H54 (cell line): ENCODE data around the gene DHRS7C.

Experiments
- DNase-seq: peaks from one replicate; pipeline ENCODE4 v3.0.0; 2011; ENCODE audit warnings: low spot score, mixed read lengths; ENCODE audit not compliant: insufficient read length
- FAIRE-seq: peaks from 3 replicates; lab custom pipeline; 2011; peaks lifted over from hg19 to GRCh38; lab: Jason Lieb, UNC
- POLR2A ChIP-seq: IDR thresholded peaks from 2 replicates; pipeline ENCODE4 v1.6.1; 2011; ENCODE audit warnings: low read depth, mild to moderate bottlenecking, low read length

DHRS7C gene, protein sequence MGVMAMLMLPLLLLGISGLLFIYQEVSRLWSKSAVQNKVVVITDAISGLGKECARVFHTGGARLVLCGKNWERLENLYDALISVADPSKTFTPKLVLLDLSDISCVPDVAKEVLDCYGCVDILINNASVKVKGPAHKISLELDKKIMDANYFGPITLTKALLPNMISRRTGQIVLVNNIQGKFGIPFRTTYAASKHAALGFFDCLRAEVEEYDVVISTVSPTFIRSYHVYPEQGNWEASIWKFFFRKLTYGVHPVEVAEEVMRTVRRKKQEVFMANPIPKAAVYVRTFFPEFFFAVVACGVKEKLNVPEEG

DNA sequence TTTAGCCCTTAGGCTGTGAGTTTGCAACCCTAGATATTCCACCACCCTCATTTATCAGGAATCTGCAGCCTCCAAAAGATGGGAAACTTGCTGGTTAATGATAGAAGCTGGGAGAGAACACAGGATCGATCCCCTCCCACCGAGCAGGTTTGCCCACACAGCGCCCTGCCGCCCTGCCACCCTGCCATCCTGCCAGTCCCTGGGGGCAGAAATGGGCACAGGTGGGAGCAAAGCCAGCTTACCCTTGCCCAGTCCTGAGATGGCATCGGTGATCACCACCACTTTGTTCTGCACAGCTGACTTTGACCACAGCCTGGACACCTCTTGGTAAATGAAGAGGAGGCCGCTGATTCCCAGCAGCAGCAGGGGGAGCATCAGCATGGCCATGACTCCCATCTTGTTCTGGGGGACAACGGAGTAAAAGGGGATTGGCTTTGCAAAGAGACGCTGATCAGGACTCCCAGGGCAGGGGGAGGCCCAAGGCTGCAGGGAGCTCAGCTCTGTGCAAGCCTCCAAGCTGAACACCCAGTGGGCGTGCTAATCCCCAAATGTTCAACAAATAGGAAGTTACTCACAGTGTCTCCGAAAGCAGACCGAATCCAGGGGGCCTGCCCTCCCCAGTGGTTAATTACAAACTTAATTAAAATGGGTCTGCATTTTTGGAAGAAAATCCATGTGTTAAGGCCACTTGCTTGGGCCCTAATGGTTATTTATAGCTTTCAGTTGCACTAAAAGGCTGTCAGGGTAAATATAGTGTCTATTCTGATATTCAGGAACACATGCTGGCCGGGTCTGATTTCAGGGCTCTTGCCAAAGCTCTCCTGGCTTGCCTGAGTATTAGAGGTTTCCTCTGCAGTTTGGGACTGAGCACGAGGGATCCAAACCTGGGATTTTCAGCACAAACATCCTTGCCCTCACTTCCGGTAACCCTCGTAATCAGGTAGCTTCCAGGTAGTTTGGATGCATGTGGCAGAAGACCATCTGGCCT is at the start of gene DHRS7C:
Gene DHRS7C (minus strand): TSS at position 704 of the 988 bp plus-strand sequence. CDS start 308 bp downstream, at position 396.
- FAIRE-seq (no peak), DNase-seq (no peak)
- no peak for TF ChIP-seq POLR2A

DNA sequence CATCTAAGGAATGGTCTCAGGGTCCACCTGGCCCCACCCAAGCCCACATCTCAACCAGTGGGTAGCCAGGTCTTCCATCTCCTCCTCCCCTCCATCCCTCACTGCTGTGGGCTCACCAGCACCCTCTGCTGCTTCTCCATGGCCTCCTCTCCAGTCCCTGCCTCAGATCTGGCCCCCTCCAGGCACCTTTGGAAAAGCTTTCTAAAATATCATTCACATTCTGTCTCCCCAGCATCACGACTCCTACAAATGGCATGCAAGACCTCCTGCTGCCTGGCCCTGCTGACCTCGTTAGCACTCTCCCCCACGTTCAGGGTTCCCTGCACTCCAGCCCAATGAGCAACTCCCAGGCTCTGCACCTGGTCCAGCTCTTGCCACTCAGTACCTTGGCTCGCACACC is 48.0 kb upstream of the DHRS7C start:
- no peak for TF ChIP-seq POLR2A
- FAIRE-seq: no peak
- no peak for DNase-seq

DNA sequence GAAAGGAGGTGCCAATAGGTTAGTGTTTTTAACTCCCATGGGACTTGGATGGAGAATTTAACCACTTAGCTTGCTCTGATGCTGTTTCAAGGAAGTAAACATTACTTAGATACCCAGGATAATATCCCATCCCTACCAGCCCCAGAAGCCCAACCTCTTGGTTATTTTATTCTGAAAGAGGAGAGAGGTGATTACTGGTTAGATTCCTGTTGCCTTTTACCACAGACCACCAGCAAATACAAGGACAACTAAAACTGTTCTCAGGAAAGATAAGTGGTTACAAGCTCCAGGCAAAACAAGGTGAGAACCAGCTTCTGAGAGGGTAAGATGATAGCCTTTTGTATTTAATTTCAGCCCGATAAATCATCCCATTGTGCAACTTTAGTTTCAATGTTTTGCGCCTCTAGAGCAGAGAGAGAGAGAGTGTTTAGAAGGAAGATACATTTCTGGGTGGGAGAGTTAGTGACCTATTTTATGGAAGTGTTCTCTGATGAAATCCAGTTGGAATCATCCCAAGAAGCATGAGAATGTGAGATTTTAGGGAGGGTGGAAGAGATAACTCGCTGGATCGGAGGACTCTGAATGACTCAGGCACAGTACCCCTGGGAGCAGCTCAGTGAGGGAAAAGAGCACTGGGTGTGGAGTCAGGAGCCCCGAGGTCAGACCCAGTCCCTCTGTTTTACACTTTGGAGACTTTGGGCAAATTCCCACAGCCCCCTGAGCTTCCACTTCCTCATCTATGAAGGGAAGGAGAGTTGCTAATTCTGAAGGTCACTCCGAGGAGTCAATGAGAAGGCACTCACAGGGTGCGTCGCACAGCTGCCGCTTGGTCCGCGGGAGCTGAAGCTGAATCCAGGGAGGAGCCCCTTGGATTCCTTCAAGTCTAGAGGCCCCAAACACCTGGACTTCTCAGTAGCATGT is 46.4 kb upstream of the DHRS7C start:
- DNase-seq (peak; percentile 40), FAIRE-seq (no peak)
- TF ChIP-seq POLR2A: no peak

DNA sequence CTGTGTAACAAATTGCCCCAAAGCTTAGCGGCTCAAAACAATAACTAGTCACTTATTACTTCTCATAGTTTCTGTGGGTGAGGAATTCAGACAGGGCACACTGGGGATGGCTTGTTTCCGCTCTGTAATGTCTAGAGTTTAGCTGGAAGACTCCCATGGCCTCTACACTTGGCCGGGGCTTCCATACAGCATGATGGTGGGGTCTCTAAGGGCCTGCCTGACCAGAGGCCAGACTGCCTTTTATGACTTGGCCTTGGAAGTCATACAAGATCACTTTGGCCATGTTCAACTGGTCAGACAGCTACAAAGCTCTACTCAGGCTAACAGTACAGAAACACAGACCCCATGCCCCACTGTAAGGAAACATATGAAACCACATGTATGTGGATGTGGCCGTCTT is 42.5 kb upstream of the DHRS7C start:
- DNase-seq (no peak), FAIRE-seq (no peak)
- no peak for TF ChIP-seq POLR2A

DNA sequence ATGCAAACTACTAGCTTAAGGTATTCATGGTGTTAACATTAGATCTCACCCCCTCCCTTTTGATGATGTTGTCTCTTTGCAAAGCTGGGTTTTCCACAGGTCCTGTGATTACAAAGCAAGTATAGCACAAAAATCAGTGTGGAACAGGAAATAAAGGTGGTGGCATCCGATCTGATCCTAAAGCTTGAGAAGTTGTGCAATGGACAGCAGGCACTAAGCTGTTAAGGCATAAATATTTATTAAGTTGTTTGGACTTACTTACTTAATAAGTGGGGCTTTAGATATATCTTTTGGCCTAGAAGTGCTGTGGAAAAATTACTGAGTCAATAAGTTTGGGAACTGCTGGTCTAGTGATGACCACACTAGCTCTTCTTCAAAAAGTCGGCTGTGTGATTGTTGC is 39.3 kb upstream of the DHRS7C start:
- FAIRE-seq (no peak), DNase-seq (no peak)
- no peak for TF ChIP-seq POLR2A

DNA sequence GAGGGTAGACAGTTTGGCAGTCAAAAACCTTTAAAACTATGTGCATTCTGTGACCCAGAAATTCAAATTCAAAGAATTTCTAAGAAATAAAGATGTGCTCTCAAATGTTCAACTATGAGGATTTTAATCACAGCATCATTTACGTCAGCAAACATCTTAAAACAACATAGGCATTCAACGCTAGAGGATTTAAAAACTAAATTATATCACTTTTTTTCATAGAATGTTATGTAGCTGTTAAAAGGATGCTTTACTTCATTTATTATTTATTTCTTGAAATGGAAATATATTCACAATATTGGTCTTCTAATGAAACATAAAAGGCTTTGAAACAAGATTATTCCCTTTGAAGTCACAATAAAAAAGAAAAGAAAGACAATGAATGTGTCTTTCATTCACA is 38.0 kb upstream of the DHRS7C start:
- TF ChIP-seq POLR2A: no peak
- no peak for FAIRE-seq

DNA sequence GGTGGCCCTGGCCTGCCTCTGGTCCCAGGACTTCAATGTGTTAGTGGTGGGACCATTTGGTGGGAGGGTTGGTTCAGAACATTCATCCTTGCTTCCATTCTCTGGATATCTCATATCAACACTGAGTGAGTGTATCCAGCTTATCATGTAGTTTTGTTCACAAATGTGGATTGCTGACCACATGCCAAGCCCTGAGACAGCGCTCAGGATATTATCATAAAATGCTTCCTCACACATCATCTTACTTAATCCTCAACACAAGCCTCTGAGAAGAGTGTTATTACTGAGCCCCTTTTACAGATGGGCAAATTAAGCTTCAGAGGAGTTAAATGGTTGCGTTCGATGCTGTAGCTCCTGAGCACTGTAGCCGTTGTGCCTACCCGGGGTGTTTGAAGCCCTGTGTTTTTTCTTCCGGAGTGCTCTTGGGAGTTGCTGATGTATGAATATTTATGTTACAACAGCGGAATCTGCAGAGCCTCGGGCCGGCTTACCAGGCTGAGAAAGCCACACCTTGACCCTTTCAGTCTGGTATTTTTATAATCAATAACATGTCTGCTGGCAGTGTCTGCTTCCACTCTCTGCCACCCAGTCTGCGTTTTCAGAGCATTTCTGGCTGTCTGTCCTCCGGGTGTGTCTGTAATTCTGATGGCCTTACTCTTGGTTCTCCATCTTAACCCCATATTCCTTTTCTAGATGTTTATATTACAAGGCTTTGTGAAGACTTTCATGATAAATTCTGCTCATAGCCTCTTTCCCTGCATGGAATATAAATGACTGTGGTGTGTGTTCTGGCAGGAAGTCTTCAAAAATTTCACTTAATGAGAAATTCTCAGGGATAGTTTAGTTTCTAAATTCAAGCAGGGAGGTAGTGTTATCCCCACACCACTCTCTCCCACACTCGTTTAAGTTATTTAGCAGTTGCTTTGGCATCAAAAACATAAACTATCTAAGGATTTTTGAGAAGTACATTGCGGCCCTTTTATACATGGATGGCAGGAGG is 37.2 kb upstream of the DHRS7C start:
- TF ChIP-seq POLR2A: no peak
- DNase-seq (no peak), FAIRE-seq (no peak)

More for the DNA sequence above, 38.0 kb upstream of the DHRS7C start:
- no peak for DNase-seq

DNA sequence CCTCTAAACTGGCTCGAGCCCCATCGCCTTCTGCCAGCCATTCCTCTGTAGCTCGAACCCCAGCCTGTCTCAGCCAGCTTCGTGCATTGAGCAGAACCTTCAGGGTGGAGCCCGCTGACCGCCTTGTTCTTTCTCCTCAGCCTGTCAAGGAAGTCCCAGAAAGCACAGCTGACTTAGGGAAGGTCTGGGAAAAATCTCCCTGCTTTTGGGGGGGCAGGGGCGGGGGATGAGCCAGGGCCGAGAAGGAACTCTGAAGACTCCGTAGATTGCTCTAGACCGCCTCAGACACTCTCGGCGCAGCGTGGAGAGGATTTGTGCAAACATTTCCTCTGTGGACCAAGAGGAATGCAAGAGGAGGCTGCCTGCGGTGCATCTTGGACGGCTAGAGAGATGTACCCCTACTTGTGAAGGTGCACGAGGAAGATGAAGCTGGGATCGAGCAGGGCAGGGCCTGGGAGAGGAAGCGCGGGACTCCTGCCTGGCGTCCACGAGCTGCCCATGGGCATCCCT is 34.3 kb upstream of the DHRS7C start, which contains the start of gene GLP2R:
Gene GLP2R (plus strand): TSS at position 284 of the 510 bp plus-strand sequence. CDS start 140 bp downstream, at position 424.
- no peak for TF ChIP-seq POLR2A
- no peak for FAIRE-seq
- DNase-seq: no peak

DNA sequence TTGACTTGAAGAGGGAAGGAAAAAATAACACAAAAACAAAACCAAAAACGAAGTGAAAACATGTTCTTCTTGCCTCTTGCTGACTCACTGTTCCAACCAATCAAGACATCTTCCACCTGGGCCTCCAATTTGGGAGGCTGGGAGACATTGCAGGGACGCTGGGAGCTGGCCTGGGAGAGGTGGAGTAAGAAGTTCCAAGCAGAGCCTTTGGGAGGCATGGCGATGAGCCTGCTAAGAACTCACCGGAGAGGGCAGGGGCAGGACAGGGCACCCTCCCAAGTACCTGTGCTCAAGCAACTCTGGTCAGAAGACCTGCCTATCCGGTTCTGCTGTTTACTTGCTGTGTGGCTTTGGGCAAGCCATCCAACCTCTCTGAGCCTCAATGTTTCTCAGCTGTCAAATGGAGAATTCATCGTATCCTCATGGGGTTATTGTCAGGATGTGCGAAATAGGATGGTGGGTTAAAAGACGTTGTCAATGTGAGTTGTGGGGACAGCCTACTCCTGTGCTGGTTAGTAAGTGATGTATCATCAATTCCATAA is 33.5 kb upstream of the DHRS7C start:
- no peak for TF ChIP-seq POLR2A
- DNase-seq: no peak
- FAIRE-seq: no peak

DNA sequence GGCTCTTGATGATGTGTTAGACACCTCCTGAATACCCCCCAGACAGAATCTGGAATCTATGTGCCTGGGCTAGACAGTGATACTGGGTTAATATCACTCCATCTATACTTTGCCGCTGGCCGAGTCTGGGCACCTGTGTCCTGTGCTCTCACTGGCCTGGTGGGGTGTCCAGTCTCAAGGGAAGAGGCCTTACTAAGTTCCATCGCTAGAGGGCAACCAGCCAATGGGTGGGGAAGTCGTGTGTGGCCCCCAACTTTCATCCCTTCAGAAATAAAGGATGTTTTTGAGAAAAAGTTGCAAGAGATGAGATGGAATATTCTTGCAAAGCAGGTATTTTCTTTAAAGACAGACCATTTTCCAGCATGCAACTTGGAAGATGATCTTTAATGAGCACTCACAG is 32.7 kb upstream of the DHRS7C start:
- FAIRE-seq (no peak), DNase-seq (no peak)
- TF ChIP-seq POLR2A: no peak

DNA sequence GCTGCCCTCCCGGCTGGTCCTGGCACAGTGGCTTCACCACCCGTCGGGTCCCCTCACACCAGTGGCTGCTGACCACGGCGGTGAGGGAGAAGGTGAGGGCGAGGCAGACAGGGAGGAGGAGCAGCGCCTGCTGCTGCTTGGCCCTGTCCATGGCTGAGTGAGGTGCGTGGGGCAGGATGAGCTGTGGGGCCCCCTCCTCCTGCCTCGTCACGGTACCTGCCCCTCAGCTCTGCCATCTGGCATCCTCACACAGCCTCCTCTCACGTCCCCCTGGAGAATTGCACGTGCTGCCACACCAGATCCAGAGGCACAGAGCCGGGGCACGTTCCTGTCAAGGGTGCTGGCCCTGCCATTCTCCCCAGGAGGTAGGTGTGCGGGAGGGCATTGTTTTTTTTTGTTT is 30.5 kb upstream of the DHRS7C start, which contains the start of gene GSG1L2:
Gene GSG1L2 (minus strand): TSS at position 159 of the 400 bp plus-strand sequence. CDS start 8 bp downstream, at position 151.
- no peak for TF ChIP-seq POLR2A
- FAIRE-seq (no peak), DNase-seq (no peak)
